Activated T-cell treated with anti-CD3 and anti-CD28 coated beads, Interleukin-2, amount 50 U/mL, for 4 hours (primary cell): Measurements from ENCODE around the gene HMCN2. TPM values are rescaled to one million over a fixed set of nuclear protein-coding genes. Genes with fewer than 3 reads are reported as not detected.

Experiments used
- ATAC-seq, 2 donors: fragments of 200-7000 bp; cut with Tn5 transposase; one replicate each; pipeline ENCODE4 v1.10.0; 2021
- DNase-seq: peaks from one replicate; pipeline ENCODE4 v3.0.0-alpha.2; 2020
- H3K27me3 Mint-ChIP-seq: one replicate; pipeline ENCODE4 v1.8.0; 2021; ENCODE audit warnings: low read depth, mixed read lengths
- H3K36me3 Mint-ChIP-seq: one replicate; pipeline ENCODE4 v1.8.0; 2022; ENCODE audit warnings: mixed read lengths; ENCODE audit not compliant: insufficient read depth
- H3K4me1 Mint-ChIP-seq: one replicate; pipeline ENCODE4 v1.8.0; 2021; ENCODE audit warnings: low read depth, mixed read lengths
- H3K4me3 Mint-ChIP-seq: one replicate; pipeline ENCODE4 v1.8.0; 2021; ENCODE audit warnings: mild to moderate bottlenecking, moderate library complexity, mixed read lengths
- H3K9me3 Mint-ChIP-seq: one replicate; pipeline ENCODE4 v1.8.0; 2021; ENCODE audit warnings: mixed read lengths
- total RNA-seq, 3 donors: library from RNA; stranded (reverse); gene quantifications; one replicate each; pipeline ENCODE4 v1.2.1, GENCODE V29; 2021

HMCN2 gene
- total RNA-seq, 3 donors from 2014 or later = 0.03 to 0.05 TPM; not detected in 1

- Mint-ChIP-seq H3K9me3 (no peaks in the 10 kb centered on the region), H3K36me3 (peaks cover 3% of the 10 kb centered on the region), H3K27me3 (no peaks in the 10 kb centered on the region), H3K4me3 (no peak overlapping the region), H3K4me1 (peaks cover 5% of the 10 kb centered on the region)
- no peak for DNase-seq
- ATAC-seq = no peak
These were observed 31.0 kb upstream of the HMCN2 start for GRCh38 chr9:130234340-130235260.

- Mint-ChIP-seq H3K4me1 (peaks cover 17% of the 10 kb centered on the region), H3K4me3 (no peak overlapping the region), H3K9me3 (no peaks in the 10 kb centered on the region), H3K27me3 (no peaks in the 10 kb centered on the region), H3K36me3 (peaks cover 3% of the 10 kb centered on the region)
- DNase-seq = peak; percentile 71
- no peak for ATAC-seq
These were observed 29.8 kb upstream of the HMCN2 start for GRCh38 chr9:130235558-130236435.

GRCh38 chr9:130236436-130236985, 29.0 kb upstream of the HMCN2 start:
- H3K4me1 Mint-ChIP-seq = peaks cover 20% of the 10 kb centered on the region
- H3K9me3 Mint-ChIP-seq = no peaks in the 10 kb centered on the region
- DNase-seq (no peak), ATAC-seq (no peak)
- H3K4me3 Mint-ChIP-seq = no peak overlapping the region
- no peaks in the 10 kb centered on the region for H3K27me3 Mint-ChIP-seq
- H3K36me3 Mint-ChIP-seq = peaks cover 3% of the 10 kb centered on the region

- Mint-ChIP-seq H3K4me3 (no peak overlapping the region), H3K27me3 (no peaks in the 10 kb centered on the region), H3K4me1 (peaks cover 20% of the 10 kb centered on the region), H3K9me3 (no peaks in the 10 kb centered on the region), H3K36me3 (peaks cover 3% of the 10 kb centered on the region)
- no peak for DNase-seq
- ATAC-seq = no peak
These were observed 28.5 kb upstream of the HMCN2 start for GRCh38 chr9:130237076-130237475.

GRCh38 chr9:130237763-130238524, 27.6 kb upstream of the HMCN2 start:
- no peak overlapping the region for H3K4me3 Mint-ChIP-seq
- peaks cover 23% of the 10 kb centered on the region for H3K4me1 Mint-ChIP-seq
- ATAC-seq (no peak), DNase-seq (no peak)
- H3K9me3 Mint-ChIP-seq = no peaks in the 10 kb centered on the region
- no peaks in the 10 kb centered on the region for H3K27me3 Mint-ChIP-seq
- peaks cover 3% of the 10 kb centered on the region for H3K36me3 Mint-ChIP-seq

- Mint-ChIP-seq H3K4me1 (peaks cover 29% of the 10 kb centered on the region), H3K4me3 (no peak overlapping the region), H3K9me3 (no peaks in the 10 kb centered on the region), H3K36me3 (no peaks in the 10 kb centered on the region), H3K27me3 (no peaks in the 10 kb centered on the region)
- DNase-seq (no peak), ATAC-seq (peak in 1 of 2 donors; percentile 15)
These were observed 26.2 kb upstream of the HMCN2 start for GRCh38 chr9:130239363-130239695.

- no peak overlapping the region for H3K4me3 Mint-ChIP-seq
- DNase-seq (peak; percentile 29), ATAC-seq (peak; percentile 83 to 86)
These were observed 25.8 kb upstream of the HMCN2 start for GRCh38 chr9:130239741-130240241.

GRCh38 chr9:130240410-130241197, 25.0 kb upstream of the HMCN2 start:
- DNase-seq (no peak), ATAC-seq (peak; percentile 27 to 33)
- Mint-ChIP-seq H3K27me3 (no peaks in the 10 kb centered on the region), H3K4me1 (peaks cover 29% of the 10 kb centered on the region), H3K4me3 (no peak overlapping the region), H3K9me3 (no peaks in the 10 kb centered on the region), H3K36me3 (no peaks in the 10 kb centered on the region)

More at GRCh38 chr9:130239741-130240241, 25.8 kb upstream of the HMCN2 start:
- H3K27me3 Mint-ChIP-seq = no peaks in the 10 kb centered on the region
- H3K4me1 Mint-ChIP-seq = peaks cover 29% of the 10 kb centered on the region
- no peaks in the 10 kb centered on the region for H3K36me3 Mint-ChIP-seq
- H3K9me3 Mint-ChIP-seq = no peaks in the 10 kb centered on the region

- no peaks in the 10 kb centered on the region for H3K27me3 Mint-ChIP-seq
- H3K4me3 Mint-ChIP-seq = no peak overlapping the region
- ATAC-seq (no peak), DNase-seq (no peak)
- no peaks in the 10 kb centered on the region for H3K9me3 Mint-ChIP-seq
- H3K36me3 Mint-ChIP-seq = no peaks in the 10 kb centered on the region
- H3K4me1 Mint-ChIP-seq = peaks cover 25% of the 10 kb centered on the region
These were observed 24.4 kb upstream of the HMCN2 start for GRCh38 chr9:130241198-130241535.

GRCh38 chr9:130242270-130243014, 23.1 kb upstream of the HMCN2 start:
- Mint-ChIP-seq H3K27me3 (no peaks in the 10 kb centered on the region), H3K4me1 (peaks cover 25% of the 10 kb centered on the region), H3K9me3 (no peaks in the 10 kb centered on the region), H3K4me3 (peak overlapping the region; percentile 45), H3K36me3 (no peaks in the 10 kb centered on the region)
- DNase-seq = no peak
- ATAC-seq = no peak

- peak; percentile 60 to 64 for ATAC-seq
- peak overlapping the region; percentile 45 for H3K4me3 Mint-ChIP-seq
- peaks cover 25% of the 10 kb centered on the region for H3K4me1 Mint-ChIP-seq
- H3K9me3 Mint-ChIP-seq = no peaks in the 10 kb centered on the region
- no peaks in the 10 kb centered on the region for H3K27me3 Mint-ChIP-seq
- peak; percentile 83 for DNase-seq
- no peaks in the 10 kb centered on the region for H3K36me3 Mint-ChIP-seq
These were observed 22.3 kb upstream of the HMCN2 start for GRCh38 chr9:130243015-130243881.

GRCh38 chr9:130243882-130244170, 21.7 kb upstream of the HMCN2 start:
- ATAC-seq (no peak), DNase-seq (no peak)
- no peaks in the 10 kb centered on the region for H3K36me3 Mint-ChIP-seq
- H3K4me3 Mint-ChIP-seq = no peak overlapping the region
- H3K9me3 Mint-ChIP-seq = no peaks in the 10 kb centered on the region
- H3K27me3 Mint-ChIP-seq = no peaks in the 10 kb centered on the region
- H3K4me1 Mint-ChIP-seq = peaks cover 25% of the 10 kb centered on the region
